Spleen (tissue), 11 donors: ENCODE measurements around the gene MXRA8. TPM values are rescaled to one million over a fixed set of nuclear protein-coding genes. Genes with fewer than 3 reads are reported as not detected.

Experiments
- DNase-seq: peaks from one replicate; pipeline ENCODE4 v3.0.0-alpha.2; 2020
- H3K27ac ChIP-seq, 8 donors: fragments of 200-600 bp; sonication (generic) in 7 of 8; 1 replicate in 4 of 8; 2 replicates in 4 of 8; pipeline versions ENCODE4 v1.5.0 to v1.8.0; 2016 to 2021; ENCODE audit warnings: inconsistent platforms in 4 of 8, mild to moderate bottlenecking in 4 of 8, moderate library complexity in 1 of 8
- H3K27me3 ChIP-seq, 7 donors: fragments of 200-600 bp; sonication (generic) in 6 of 7; replicated peaks in 1 of 7; 1 replicate in 4 of 7; 2 replicates in 3 of 7; pipeline versions ENCODE4 v1.5.0 to v1.8.0; 2016 to 2021; ENCODE audit warnings: inconsistent platforms in 3 of 7, mild to moderate bottlenecking in 1 of 7
- H3K36me3 ChIP-seq, 6 donors: fragments of 200-600 bp; sonication (generic) in 5 of 6; 1 replicate in 4 of 6; 2 replicates in 2 of 6; pipeline versions ENCODE4 v1.5.0 to v1.8.0; 2016 to 2021; ENCODE audit warnings: inconsistent platforms in 2 of 6
- H3K4me1 ChIP-seq, 6 donors: fragments of 200-600 bp; sonication (generic) in 5 of 6; 1 replicate in 3 of 6; 2 replicates in 3 of 6; pipeline versions ENCODE4 v1.5.0 to v1.8.0; 2016 to 2021; ENCODE audit warnings: inconsistent platforms in 3 of 6
- H3K4me3 ChIP-seq, 8 donors: fragments of 200-600 bp; sonication (generic) in 7 of 8; 1 replicate in 4 of 8; 2 replicates in 4 of 8; pipeline versions ENCODE4 v1.5.0 to v1.8.0; 2016 to 2021; ENCODE audit warnings: inconsistent platforms in 4 of 8, mild to moderate bottlenecking in 4 of 8, moderate library complexity in 2 of 8
- H3K9me3 ChIP-seq, 8 donors: fragments of 200-600 bp; sonication (generic) in 7 of 8; 1 replicate in 4 of 8; 2 replicates in 4 of 8; pipeline versions ENCODE4 v1.5.0 to v1.8.0; 2016 to 2021; ENCODE audit warnings: inconsistent platforms in 4 of 8
- POLR2A ChIP-seq, 3 donors: fragments of 450-650 bp; IDR thresholded peaks; one replicate each; pipeline ENCODE4 v1.5.1; 2017; ENCODE audit warnings: antibody characterized with exemption in 3 of 3, mild to moderate bottlenecking in 1 of 3
- POLR2AphosphoS5 ChIP-seq, 3 donors: sonication (generic); formaldehyde crosslinking; IDR thresholded peaks; one replicate each; pipeline ENCODE4 v1.5.1; 2017; ENCODE audit warnings: antibody characterized with exemption in 3 of 3
- WGBS, 5 donors: extraction: QIAGEN DNeasy Blood & Tissue Kit in 3 of 5; methylation state at CpG; one replicate each; pipeline versions ENCODE4 v1.1.5 to v1.1.7; 2013 to 2018; 5-methylcytosine and 5-hydroxymethylcytosine counted together
- intact Hi-C: fragments of 100-400 bp; cut with DNase I; formaldehyde crosslinking; loops from one replicate; pipeline ENCODE4 v1.15.0; 2023; ENCODE audit warnings: low total_unique reads
- polyA plus RNA-seq, 3 donors: library from polyadenylated mRNA; stranded (reverse); fragments of 200-250 nt; gene quantifications; one replicate each; pipeline ENCODE4 v1.2.1, GENCODE V29; 2013
- total RNA-seq, 7 donors: library from RNA; depleted of rRNA in 3 of 7; stranded (reverse); fragments of >200 nt in 3 of 7; fragmentation: NEBNext Ultra II Directional in 4 of 7; extraction: Animal tissue kit (Norgen Biotek cat#: 25700) in 4 of 7; gene quantifications; one replicate each; pipeline versions ENCODE4 v1.1.0 to v1.2.1, GENCODE V29; 2016 to 2021
- TF ChIP-seq, protein P1 (sequence below), 11 experiments: fragments of 200-600 bp in 7 of 11; fragments of 450-650 bp in 4 of 11; sonication (generic) in 4 of 11; IDR thresholded peaks in 8 of 11; conservative IDR thresholded peaks in 3 of 11; 1 replicate in 7 of 11; 2 replicates in 4 of 11; pipeline versions ENCODE4 v1.4.0 to v1.8.0; 2016 to 2021; ENCODE audit warnings: antibody characterized with exemption in 11 of 11, inconsistent platforms in 4 of 11, mild to moderate bottlenecking in 1 of 11
- donor health status: healthy with polysubstance abuse.
- donor health status: DM: no; HTN: no; CAD: no; lungs with moderate emphysema.
- donor health status: DM: no; HTN: no; CAD: no.
- donor health status: Bipolar disorder and iron deficiency.
- donor health status: healthy.
- donor health status: DM: no; HTN: no; CAD: no.
- donor health status: DM: yes; HTN: yes; CAD: no.

The MXRA8 gene
- total and polyA plus RNA-seq, 10 donors, result 25.9 to 71.7 (median 47.1) TPM

DNA sequence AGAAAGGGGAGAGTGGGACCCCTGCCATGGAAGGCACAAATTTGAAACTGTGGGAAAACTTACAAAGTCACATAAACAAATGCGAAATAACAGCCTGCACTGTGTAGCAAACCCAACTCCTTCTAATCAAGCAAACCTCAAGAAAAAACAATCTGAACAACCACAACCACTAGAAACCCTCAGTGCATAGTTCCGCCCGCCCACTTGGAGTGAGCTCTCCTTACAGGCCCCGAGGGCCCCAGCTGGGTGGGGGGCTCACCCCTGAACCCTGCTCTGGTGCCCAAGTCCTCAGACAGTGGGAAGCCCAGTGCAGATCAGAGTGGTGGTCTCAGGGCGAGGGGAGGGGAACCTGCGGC lies 931 bp upstream of the MXRA8 start:
- Histone ChIP-seq H3K4me3 (no peak overlapping the region), H3K4me1 (peaks cover 0 to 72% (median 28%) of the 10 kb centered on the region in 6 donors), H3K9me3 (no peaks in the 10 kb centered on the region), H3K27ac (peak overlapping the region in 5 of 8 donors; percentile 7 to 83 (median 80)), H3K27me3 (peaks cover 0 to 79% (median 48%) of the 10 kb centered on the region in 7 donors), H3K36me3 (peaks cover 0 to 9% (median 0%) of the 10 kb centered on the region in 6 donors)
- no peak for TF ChIP-seq POLR2A (IDR thresholded peaks at IDR 0.05)
- TF ChIP-seq, protein P1, sequence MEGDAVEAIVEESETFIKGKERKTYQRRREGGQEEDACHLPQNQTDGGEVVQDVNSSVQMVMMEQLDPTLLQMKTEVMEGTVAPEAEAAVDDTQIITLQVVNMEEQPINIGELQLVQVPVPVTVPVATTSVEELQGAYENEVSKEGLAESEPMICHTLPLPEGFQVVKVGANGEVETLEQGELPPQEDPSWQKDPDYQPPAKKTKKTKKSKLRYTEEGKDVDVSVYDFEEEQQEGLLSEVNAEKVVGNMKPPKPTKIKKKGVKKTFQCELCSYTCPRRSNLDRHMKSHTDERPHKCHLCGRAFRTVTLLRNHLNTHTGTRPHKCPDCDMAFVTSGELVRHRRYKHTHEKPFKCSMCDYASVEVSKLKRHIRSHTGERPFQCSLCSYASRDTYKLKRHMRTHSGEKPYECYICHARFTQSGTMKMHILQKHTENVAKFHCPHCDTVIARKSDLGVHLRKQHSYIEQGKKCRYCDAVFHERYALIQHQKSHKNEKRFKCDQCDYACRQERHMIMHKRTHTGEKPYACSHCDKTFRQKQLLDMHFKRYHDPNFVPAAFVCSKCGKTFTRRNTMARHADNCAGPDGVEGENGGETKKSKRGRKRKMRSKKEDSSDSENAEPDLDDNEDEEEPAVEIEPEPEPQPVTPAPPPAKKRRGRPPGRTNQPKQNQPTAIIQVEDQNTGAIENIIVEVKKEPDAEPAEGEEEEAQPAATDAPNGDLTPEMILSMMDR (IDR thresholded peaks at IDR 0.05 in 8 of 11, conservative IDR thresholded peaks at IDR 0.05 in 3 of 11), result no peak
- TF ChIP-seq POLR2AphosphoS5 (IDR thresholded peaks at IDR 0.05), result no peak
- WGBS, 5 donors, result 53 to 72% (median 64%) methylated on average over 6 of the region's 6 CpGs
- peak; percentile 62 for DNase-seq
- intact Hi-C loops, result no loop called here

DNA sequence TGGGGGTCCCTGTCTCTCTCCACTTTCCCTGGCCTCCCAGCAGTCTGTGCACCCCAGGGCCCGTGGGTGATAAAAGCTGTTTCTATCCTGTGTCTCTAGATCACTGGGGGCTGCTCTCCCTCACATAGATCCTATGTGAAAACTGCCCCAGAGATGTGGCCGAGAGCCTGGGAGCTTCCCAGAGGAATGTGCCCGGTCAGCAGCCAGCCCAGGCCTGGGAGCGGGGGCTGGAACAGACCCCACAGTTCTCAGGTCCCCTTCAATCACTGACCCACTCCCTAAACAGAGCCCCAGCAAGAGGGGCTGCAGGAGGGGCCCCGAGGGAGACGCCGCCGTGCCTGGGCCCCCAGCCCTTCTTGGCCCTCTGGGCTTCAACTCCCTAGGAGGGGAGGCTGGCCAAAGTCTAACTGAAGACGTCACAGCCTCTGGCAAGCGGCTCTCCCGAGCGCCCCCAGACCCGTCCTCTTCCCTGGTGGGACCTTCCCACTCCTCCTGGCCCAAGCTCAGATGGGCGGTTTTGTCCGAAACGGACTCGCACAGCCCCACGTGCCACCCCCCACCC lies 403 bp downstream of the MXRA8 start:
- Histone ChIP-seq H3K27ac (peak overlapping the region; percentile 13 to 83 (median 71)), H3K36me3 (peaks cover 0 to 22% (median 0%) of the 10 kb centered on the region in 6 donors), H3K9me3 (no peaks in the 10 kb centered on the region), H3K4me1 (peaks cover 0 to 85% (median 42%) of the 10 kb centered on the region in 6 donors), H3K27me3 (peaks cover 4 to 92% (median 62%) of the 10 kb centered on the region in 7 donors), H3K4me3 (peak overlapping the region; percentile 15 to 64 (median 36))
- WGBS, 5 donors, result 21 to 32% (median 24%) methylated on average over 10 to 18 of the region's 18 CpGs
- no peak for DNase-seq
- TF ChIP-seq, protein P1 (IDR thresholded peaks at IDR 0.05 in 8 of 11, conservative IDR thresholded peaks at IDR 0.05 in 3 of 11), result no peak
- no peak for TF ChIP-seq POLR2AphosphoS5 (IDR thresholded peaks at IDR 0.05)
- no peak for TF ChIP-seq POLR2A (IDR thresholded peaks at IDR 0.05)
- intact Hi-C loops, result no loop called here

DNA sequence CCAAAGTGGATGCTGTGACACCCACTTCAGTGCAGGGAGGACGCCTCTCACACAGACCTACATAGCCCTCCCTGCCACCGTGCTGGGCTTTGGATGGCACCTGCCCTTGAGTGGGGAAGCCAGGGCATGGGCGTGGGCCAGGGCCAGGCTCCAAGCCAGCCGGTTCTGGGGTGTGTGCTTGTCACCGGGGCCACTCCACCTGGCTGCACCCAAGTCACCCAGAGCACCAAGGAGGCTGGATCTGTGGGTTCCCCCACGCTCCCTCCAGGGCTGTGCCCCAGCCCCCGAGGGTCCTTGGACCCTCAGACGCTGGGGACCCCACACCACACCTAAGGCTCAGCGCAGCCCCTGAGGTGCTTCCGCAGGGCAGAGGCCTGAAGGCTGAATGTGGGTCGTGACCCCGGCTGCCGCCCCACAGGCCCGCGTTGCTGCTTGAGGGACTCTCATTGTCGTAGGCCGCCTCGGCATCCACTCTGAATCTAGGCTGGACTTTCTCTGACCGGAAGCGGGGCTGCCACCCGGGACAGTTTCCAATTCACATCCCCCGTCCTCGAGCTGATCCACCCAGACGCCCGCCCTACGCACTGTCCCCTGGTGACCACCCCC lies 1.5 kb downstream of the MXRA8 start:
- peak overlapping the region in 6 of 8 donors; percentile 15 to 64 (median 40) for H3K4me3 ChIP-seq
- peaks cover 0 to 93% (median 52%) of the 10 kb centered on the region in 6 donors for H3K4me1 ChIP-seq
- TF ChIP-seq, protein P1 (IDR thresholded peaks at IDR 0.05 in 8 of 11, conservative IDR thresholded peaks at IDR 0.05 in 3 of 11), result no peak
- no peak for TF ChIP-seq POLR2A (IDR thresholded peaks at IDR 0.05)
- TF ChIP-seq POLR2AphosphoS5 (IDR thresholded peaks at IDR 0.05), result peak in 2 of 3 donors; percentile 37 to 42
- no peak for DNase-seq
- WGBS, 5 donors, result 52 to 72% (median 62%) methylated on average over 20 to 26 of the region's 26 CpGs
- H3K27ac ChIP-seq, result peak overlapping the region in 6 of 8 donors; percentile 26 to 83 (median 76)
- peaks cover 0 to 26% (median 0%) of the 10 kb centered on the region in 6 donors for H3K36me3 ChIP-seq
- H3K27me3 ChIP-seq, result peaks cover 4 to 100% (median 65%) of the 10 kb centered on the region in 7 donors
- H3K9me3 ChIP-seq, result no peaks in the 10 kb centered on the region
- intact Hi-C loops, result no loop called here

GRCh38 chr1:1356166-1356795 lies 2.1 kb downstream of the MXRA8 start:
- WGBS, 5 donors, result 33 to 59% (median 51%) methylated on average over 6 to 8 of the region's 8 CpGs
- Histone ChIP-seq H3K36me3 (peaks cover 0 to 26% (median 0%) of the 10 kb centered on the region in 6 donors), H3K27me3 (peaks cover 4 to 100% (median 65%) of the 10 kb centered on the region in 7 donors), H3K27ac (peak overlapping the region in 5 of 8 donors; percentile 39 to 83 (median 80)), H3K9me3 (no peaks in the 10 kb centered on the region), H3K4me3 (peak overlapping the region in 6 of 8 donors; percentile 15 to 64 (median 40)), H3K4me1 (peaks cover 0 to 93% (median 56%) of the 10 kb centered on the region in 6 donors)
- TF ChIP-seq POLR2A (IDR thresholded peaks at IDR 0.05) (no peak), POLR2AphosphoS5 (IDR thresholded peaks at IDR 0.05) (no peak)
- TF ChIP-seq, protein P1 (IDR thresholded peaks at IDR 0.05 in 8 of 11, conservative IDR thresholded peaks at IDR 0.05 in 3 of 11), result no peak
- intact Hi-C loops, result no loop called here
- DNase-seq, result no peak
